ENCODE results near the gene NUCKS1.

NUCKS1 gene

DNA sequence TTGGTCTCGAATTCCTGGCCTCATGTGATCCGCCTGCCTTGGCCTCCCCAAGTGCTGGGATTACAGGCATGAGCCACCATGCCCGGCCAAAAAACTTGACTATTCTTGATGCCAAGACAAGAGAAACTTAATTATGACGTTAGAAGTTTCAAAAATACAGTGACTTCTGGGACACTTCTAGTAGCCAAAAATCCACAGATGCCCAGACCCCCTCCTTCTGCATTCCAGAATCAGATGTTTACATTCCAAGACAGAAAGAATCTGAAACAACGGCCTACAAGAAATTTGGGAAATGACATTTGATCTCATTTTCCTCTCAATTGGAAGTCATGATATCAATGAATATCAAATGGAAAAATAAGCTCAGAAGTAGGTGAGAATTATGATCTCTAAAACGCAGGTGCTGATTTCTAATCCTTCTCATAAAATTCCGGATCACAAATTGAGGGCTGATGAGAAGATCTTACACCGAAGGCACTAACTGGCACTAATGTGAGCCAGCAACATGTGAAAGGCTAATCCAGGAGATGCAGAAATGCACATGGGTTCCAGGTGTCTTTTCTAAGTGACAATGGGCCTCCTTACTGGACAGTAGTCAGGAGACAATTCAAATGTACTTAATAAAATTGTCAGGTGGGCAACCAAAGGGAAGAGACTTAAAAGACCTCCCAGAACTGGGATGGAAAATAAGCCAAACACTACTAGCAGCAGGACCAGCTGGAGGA is 19.8 kb upstream of the NUCKS1 start:
- no peak overlapping the region for H3K27ac ChIP-seq (ENCODE audit: low read depth, low read length)
- H3K9me3 ChIP-seq (ENCODE audit: control insufficient read depth, insufficient read depth, low read depth, low read length), result no peaks in the 10 kb centered on the region
- H3K9ac ChIP-seq (ENCODE audit: low read length), result no peak overlapping the region
- H3K36me3 ChIP-seq (ENCODE audit: control insufficient read depth, insufficient read depth, low read length), result no peaks in the 10 kb centered on the region
- H3K27me3 ChIP-seq (ENCODE audit: control insufficient read depth, insufficient read depth, low read length), result peaks cover 20% of the 10 kb centered on the region
- H3K4me3 ChIP-seq (ENCODE audit: low read depth, low read length), result no peak overlapping the region
- H3K4me1 ChIP-seq (ENCODE audit: control insufficient read depth, insufficient read depth, low read length), result peaks cover 3% of the 10 kb centered on the region; the same call in 1 of the 2 replicates

DNA sequence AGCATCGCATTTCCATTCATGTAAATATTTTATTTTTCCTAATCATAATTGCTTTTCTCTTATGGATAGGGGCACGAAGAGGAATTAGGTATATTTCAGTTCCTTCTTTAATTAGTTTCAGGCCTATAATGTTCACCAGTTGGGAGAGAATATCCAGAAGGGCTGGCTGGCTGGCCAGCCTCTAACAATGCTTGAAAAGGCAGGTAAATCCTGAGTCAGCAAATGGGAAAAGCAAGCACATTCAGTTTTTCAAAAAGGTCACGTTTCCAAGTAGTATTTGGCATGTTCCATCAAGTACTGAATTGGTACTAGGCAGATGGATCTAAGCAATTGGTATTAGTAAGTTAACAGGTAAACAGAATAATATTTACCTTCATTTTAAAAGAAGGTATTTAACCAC is 17.3 kb upstream of the NUCKS1 start:
- Histone ChIP-seq H3K9me3 (ENCODE audit: control insufficient read depth, insufficient read depth, low read depth, low read length) (no peaks in the 10 kb centered on the region), H3K36me3 (ENCODE audit: control insufficient read depth, insufficient read depth, low read length) (no peaks in the 10 kb centered on the region), H3K9ac (ENCODE audit: low read length) (no peak overlapping the region), H3K27me3 (ENCODE audit: control insufficient read depth, insufficient read depth, low read length) (peaks cover 2% of the 10 kb centered on the region; the same call in 1 of the 2 replicates), H3K27ac (ENCODE audit: low read depth, low read length) (no peak overlapping the region), H3K4me3 (ENCODE audit: low read depth, low read length) (no peak overlapping the region), H3K4me1 (ENCODE audit: control insufficient read depth, insufficient read depth, low read length) (no peaks in the 10 kb centered on the region)

DNA sequence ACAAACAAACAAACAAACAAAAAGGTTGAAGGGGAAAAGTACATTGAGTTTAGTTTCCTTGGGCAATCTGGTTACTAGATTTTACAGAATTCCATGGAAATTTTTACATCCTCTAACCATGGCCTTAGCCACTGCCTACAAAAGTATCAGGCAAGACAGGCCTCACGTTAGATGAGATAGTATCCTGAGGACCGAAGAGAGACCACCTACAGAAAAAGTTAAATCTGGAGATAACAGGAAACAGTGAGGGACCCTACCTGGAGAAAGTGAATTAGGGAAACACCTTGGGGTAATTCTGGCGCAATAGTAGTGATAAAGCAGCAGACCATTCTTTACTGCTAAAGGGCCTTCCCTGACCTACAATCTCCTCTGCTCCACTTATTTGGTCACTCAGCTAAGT is 16.6 kb upstream of the NUCKS1 start:
- H3K27ac ChIP-seq (ENCODE audit: low read depth, low read length), result no peak overlapping the region
- H3K27me3 ChIP-seq (ENCODE audit: control insufficient read depth, insufficient read depth, low read length), result no peaks in the 10 kb centered on the region
- no peaks in the 10 kb centered on the region for H3K36me3 ChIP-seq (ENCODE audit: control insufficient read depth, insufficient read depth, low read length)
- no peak overlapping the region for H3K4me3 ChIP-seq (ENCODE audit: low read depth, low read length)
- no peaks in the 10 kb centered on the region for H3K4me1 ChIP-seq (ENCODE audit: control insufficient read depth, insufficient read depth, low read length)
- no peak overlapping the region for H3K9ac ChIP-seq (ENCODE audit: low read length)
- H3K9me3 ChIP-seq (ENCODE audit: control insufficient read depth, insufficient read depth, low read depth, low read length), result no peaks in the 10 kb centered on the region

DNA sequence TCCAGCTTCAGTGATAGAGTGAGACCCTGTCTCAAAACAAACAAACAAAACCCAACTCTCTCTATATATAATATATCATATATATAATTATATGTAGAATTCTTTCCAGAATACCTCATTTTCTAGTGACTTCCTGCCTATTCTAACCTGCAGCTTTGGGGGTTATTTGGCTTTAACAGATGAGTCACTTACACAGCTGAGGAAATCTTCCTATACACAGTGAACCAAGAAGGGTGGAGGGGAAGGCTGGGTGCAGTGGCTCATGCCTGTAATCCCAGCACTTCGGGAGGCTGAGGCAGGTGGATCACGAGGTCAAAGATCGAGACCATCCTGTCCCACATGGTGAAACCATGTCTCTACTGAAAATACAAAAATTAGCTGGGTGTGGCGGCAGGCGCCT is 16.1 kb upstream of the NUCKS1 start:
- Histone ChIP-seq H3K9me3 (ENCODE audit: control insufficient read depth, insufficient read depth, low read depth, low read length) (no peaks in the 10 kb centered on the region), H3K4me3 (ENCODE audit: low read depth, low read length) (no peak overlapping the region), H3K27ac (ENCODE audit: low read depth, low read length) (no peak overlapping the region), H3K4me1 (ENCODE audit: control insufficient read depth, insufficient read depth, low read length) (no peaks in the 10 kb centered on the region), H3K9ac (ENCODE audit: low read length) (no peak overlapping the region), H3K36me3 (ENCODE audit: control insufficient read depth, insufficient read depth, low read length) (no peaks in the 10 kb centered on the region), H3K27me3 (ENCODE audit: control insufficient read depth, insufficient read depth, low read length) (no peaks in the 10 kb centered on the region)

DNA sequence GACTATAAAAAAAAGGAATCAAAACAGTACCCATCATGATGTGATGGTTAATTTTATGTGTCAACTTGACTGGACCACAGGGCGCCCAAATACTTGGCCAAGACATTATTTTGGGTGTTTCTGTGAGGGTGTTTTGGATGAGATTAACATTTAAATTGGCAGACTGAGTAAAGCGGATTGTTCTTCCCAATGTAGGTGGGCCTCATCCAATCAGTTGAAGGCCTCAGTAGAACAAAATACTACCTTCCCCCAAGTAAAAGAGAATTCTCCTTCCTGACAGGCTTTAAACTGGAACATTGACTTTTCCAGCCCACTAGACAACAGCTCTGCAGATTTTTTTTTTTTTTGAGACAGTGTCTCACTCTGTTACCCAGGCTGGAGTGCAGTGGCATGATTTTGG is 14.6 kb upstream of the NUCKS1 start:
- no peaks in the 10 kb centered on the region for H3K27me3 ChIP-seq (ENCODE audit: control insufficient read depth, insufficient read depth, low read length)
- H3K36me3 ChIP-seq (ENCODE audit: control insufficient read depth, insufficient read depth, low read length), result no peaks in the 10 kb centered on the region
- no peak overlapping the region for H3K9ac ChIP-seq (ENCODE audit: low read length)
- no peaks in the 10 kb centered on the region for H3K4me1 ChIP-seq (ENCODE audit: control insufficient read depth, insufficient read depth, low read length)
- H3K4me3 ChIP-seq (ENCODE audit: low read depth, low read length), result no peak overlapping the region
- no peak overlapping the region for H3K27ac ChIP-seq (ENCODE audit: low read depth, low read length)
- H3K9me3 ChIP-seq (ENCODE audit: control insufficient read depth, insufficient read depth, low read depth, low read length), result no peaks in the 10 kb centered on the region

DNA sequence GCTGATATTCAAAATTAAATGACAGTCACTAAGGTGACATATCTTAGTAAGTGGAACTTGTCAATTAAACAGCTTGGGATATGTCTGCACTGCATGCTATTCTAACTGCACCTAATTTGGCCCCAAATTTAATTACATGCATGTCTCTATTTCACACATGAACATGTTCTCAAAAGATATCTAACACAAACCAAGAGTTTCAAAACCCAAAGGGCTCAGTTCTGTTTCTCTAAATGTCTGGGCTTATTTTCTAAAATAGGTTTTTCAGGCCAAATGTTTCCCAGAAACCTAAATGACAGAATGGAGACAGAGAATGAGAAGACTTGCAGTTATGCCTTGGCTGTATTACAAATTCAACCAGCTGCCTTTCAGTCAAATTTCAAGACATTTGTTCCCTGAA is 14.0 kb upstream of the NUCKS1 start:
- no peak overlapping the region for H3K27ac ChIP-seq (ENCODE audit: low read depth, low read length)
- no peak overlapping the region for H3K4me3 ChIP-seq (ENCODE audit: low read depth, low read length)
- H3K4me1 ChIP-seq (ENCODE audit: control insufficient read depth, insufficient read depth, low read length), result no peaks in the 10 kb centered on the region
- no peaks in the 10 kb centered on the region for H3K36me3 ChIP-seq (ENCODE audit: control insufficient read depth, insufficient read depth, low read length)
- no peaks in the 10 kb centered on the region for H3K9me3 ChIP-seq (ENCODE audit: control insufficient read depth, insufficient read depth, low read depth, low read length)
- no peak overlapping the region for H3K9ac ChIP-seq (ENCODE audit: low read length)
- H3K27me3 ChIP-seq (ENCODE audit: control insufficient read depth, insufficient read depth, low read length), result no peaks in the 10 kb centered on the region

DNA sequence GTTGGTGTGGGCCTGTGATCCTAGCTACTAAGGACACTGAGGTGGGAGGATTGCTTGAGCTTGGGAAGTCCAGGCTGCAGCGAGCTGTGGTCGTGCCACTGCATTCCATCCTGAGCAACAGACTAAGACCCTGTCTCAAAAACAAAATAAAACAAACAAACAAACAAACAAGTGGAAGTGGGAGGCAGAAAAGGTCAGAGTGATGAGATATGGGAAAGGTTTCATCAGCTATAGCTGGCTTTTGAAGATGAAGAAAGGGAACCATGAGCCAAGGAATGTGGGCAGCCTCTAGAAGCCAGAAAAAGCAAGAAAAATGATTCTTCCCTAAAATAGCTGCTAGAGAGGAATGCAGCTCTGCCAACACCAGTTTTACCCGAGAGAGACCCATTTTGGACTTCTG is 10.6 kb upstream of the NUCKS1 start:
- Histone ChIP-seq H3K9ac (ENCODE audit: low read length) (no peak overlapping the region), H3K27ac (ENCODE audit: low read depth, low read length) (no peak overlapping the region), H3K4me3 (ENCODE audit: low read depth, low read length) (no peak overlapping the region), H3K36me3 (ENCODE audit: control insufficient read depth, insufficient read depth, low read length) (no peaks in the 10 kb centered on the region), H3K4me1 (ENCODE audit: control insufficient read depth, insufficient read depth, low read length) (no peaks in the 10 kb centered on the region), H3K9me3 (ENCODE audit: control insufficient read depth, insufficient read depth, low read depth, low read length) (no peaks in the 10 kb centered on the region), H3K27me3 (ENCODE audit: control insufficient read depth, insufficient read depth, low read length) (peaks cover 3% of the 10 kb centered on the region; the same call in 1 of the 2 replicates)

DNA sequence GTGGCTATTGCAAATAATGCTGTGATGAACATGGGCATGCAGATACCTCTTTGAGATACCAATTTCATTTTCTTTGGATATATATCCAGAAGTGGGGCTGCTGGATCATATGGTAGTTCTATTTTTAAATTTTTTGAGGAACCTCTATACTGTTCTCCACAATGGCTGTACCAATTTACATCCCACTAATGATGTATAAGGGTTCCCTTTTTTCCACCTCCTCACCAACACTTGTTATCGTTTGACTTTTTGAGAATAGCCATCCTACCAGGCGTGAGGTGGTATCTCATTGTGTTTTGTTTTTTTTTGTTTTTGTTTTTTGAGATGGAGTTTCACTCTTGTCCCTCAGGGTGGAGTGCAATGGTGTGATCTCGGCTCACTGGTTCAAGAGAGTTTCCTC is 6.6 kb upstream of the NUCKS1 start:
- H3K27ac ChIP-seq (ENCODE audit: low read depth, low read length), result no peak overlapping the region
- no peak overlapping the region for H3K9ac ChIP-seq (ENCODE audit: low read length)
- no peaks in the 10 kb centered on the region for H3K9me3 ChIP-seq (ENCODE audit: control insufficient read depth, insufficient read depth, low read depth, low read length)
- H3K4me1 ChIP-seq (ENCODE audit: control insufficient read depth, insufficient read depth, low read length), result no peaks in the 10 kb centered on the region
- no peak overlapping the region for H3K4me3 ChIP-seq (ENCODE audit: low read depth, low read length)
- no peaks in the 10 kb centered on the region for H3K36me3 ChIP-seq (ENCODE audit: control insufficient read depth, insufficient read depth, low read length)
- peaks cover 3% of the 10 kb centered on the region; the same call in 1 of the 2 replicates for H3K27me3 ChIP-seq (ENCODE audit: control insufficient read depth, insufficient read depth, low read length)

DNA sequence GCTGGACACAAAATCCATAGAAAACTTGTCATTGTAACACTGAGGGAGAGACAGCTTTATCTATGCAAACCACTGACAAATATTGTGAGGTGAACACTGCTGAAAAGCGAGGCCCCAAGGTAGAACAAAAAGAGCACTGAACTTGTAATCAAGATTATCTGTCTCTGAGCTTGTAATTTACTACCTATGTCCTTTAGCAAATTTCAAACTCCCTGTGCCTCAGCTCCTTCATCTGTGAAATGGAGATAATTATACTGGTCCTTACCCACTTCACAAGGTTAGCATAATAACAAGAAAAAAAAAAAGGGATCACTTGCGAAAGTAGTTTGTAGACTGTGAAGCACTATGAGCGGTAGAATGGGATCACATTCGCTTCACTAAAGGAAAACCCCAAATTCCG is 4.9 kb upstream of the NUCKS1 start:
- H3K4me1 ChIP-seq (ENCODE audit: control insufficient read depth, insufficient read depth, low read length), result 0 out of 2 replicates have a peak, but pooled peaks cover 6% of the 10 kb centered on the region
- H3K9ac ChIP-seq (ENCODE audit: low read length), result no peak overlapping the region
- H3K36me3 ChIP-seq (ENCODE audit: control insufficient read depth, insufficient read depth, low read length), result no peaks in the 10 kb centered on the region
- H3K4me3 ChIP-seq (ENCODE audit: low read depth, low read length), result no peak overlapping the region
- H3K27ac ChIP-seq (ENCODE audit: low read depth, low read length), result no peak overlapping the region
- peaks cover 3% of the 10 kb centered on the region; the same call in 1 of the 2 replicates for H3K27me3 ChIP-seq (ENCODE audit: control insufficient read depth, insufficient read depth, low read length)
- H3K9me3 ChIP-seq (ENCODE audit: control insufficient read depth, insufficient read depth, low read depth, low read length), result no peaks in the 10 kb centered on the region

DNA sequence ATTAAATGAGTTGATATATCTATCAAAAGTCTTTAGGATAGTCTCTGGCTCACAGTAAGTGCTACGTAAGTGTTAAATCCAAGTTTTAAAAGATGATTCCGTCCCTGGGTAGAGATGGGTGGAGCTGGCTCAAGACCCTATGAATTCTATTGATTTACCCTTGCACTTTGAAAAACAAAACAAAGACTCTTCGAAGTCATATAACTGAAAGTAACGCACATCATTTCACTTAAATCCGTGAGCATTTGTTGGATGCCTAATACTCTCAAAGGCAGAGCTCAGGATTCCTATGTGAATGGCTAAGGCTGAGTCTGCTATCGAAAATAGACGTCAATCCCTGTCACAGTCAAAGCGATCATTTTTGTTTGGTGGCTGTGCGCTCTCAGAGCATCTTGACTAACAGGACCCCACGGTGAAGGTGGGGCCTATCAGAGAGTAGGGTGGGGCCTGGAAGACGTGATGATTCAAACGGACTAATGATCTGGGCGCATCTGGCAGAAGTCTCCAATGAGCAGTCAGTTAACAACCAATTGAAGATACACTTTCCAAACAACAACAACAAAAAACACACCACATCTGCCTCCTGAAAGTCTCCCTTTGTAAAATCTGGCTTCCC is 1.2 kb upstream of the NUCKS1 start:
- Histone ChIP-seq H3K4me3 (ENCODE audit: low read depth, low read length) (peak overlapping the region; percentile 99; the same call in 1 of the 2 replicates), H3K27ac (ENCODE audit: low read depth, low read length) (peak overlapping the region; percentile 96; the same call in 1 of the 2 replicates), H3K36me3 (ENCODE audit: control insufficient read depth, insufficient read depth, low read length) (peaks cover 11% of the 10 kb centered on the region; the same call in 1 of the 2 replicates), H3K9ac (ENCODE audit: low read length) (peak overlapping the region; percentile 35), H3K9me3 (ENCODE audit: control insufficient read depth, insufficient read depth, low read depth, low read length) (no peaks in the 10 kb centered on the region), H3K4me1 (ENCODE audit: control insufficient read depth, insufficient read depth, low read length) (peaks cover 17% of the 10 kb centered on the region; the same call in 1 of the 2 replicates), H3K27me3 (ENCODE audit: control insufficient read depth, insufficient read depth, low read length) (peaks cover 2% of the 10 kb centered on the region; the same call in 1 of the 2 replicates)
